ENCODE measurements around the gene MLLT10. TPM values are rescaled to one million over a fixed set of nuclear protein-coding genes. Genes with fewer than 3 reads are reported as not detected.

The MLLT10 gene

GRCh38 chr10:21771219-21771618 lies 237.2 kb downstream of the MLLT10 start:
- no peak overlapping the region for H3K18ac ChIP-seq (ENCODE audit: low read length)

GRCh38 chr10:21776883-21777282 lies 242.9 kb downstream of the MLLT10 start:
- Histone ChIP-seq H3K56ac (ENCODE audit: low read length) (no peak overlapping the region), H3K4me3 (ENCODE audit: low read length) (no peak overlapping the region), H3K9ac (ENCODE audit: low read length) (no peak overlapping the region), H2BK15ac (replicated peaks; ENCODE audit: low read depth) (no peak overlapping the region), H3K27ac (ENCODE audit: low read depth, low read length) (no peak overlapping the region), H3K4me1 (ENCODE audit: control insufficient read depth, low read depth, low read length) (no peaks in the 10 kb centered on the region), H3K36me3 (ENCODE audit: control insufficient read depth, insufficient read depth, low read length) (no peaks in the 10 kb centered on the region), H4K5ac (ENCODE audit: low read length) (no peak overlapping the region), H3K4me2 (ENCODE audit: low read length) (no peak overlapping the region), H2BK5ac (ENCODE audit: low read length) (no peak overlapping the region), H3K79me1 (ENCODE audit: low read length) (no peaks in the 10 kb centered on the region), H3K79me2 (ENCODE audit: control insufficient read depth, insufficient read depth, low read length) (no peaks in the 10 kb centered on the region), H3K23ac (ENCODE audit: low read length) (no peak overlapping the region), H2AK5ac (ENCODE audit: low read length) (no peak overlapping the region), H3K4ac (ENCODE audit: low read depth, low read length) (no peak overlapping the region), H2BK120ac (ENCODE audit: low read depth, low read length) (no peak overlapping the region), H4K8ac (ENCODE audit: low read depth, low read length) (no peak overlapping the region), H3K27me3 (ENCODE audit: insufficient read depth, low read length, poor library complexity) (no peaks in the 10 kb centered on the region), H3K18ac (ENCODE audit: low read length) (no peak overlapping the region)
- WGBS (ENCODE audit: extremely low coverage, insufficient coverage, low lambda C conversion rate), result 100% methylated on average over 1 of the region's 1 CpG
- DNase-seq, result no peak

More at GRCh38 chr10:21771219-21771618, 237.2 kb downstream of the MLLT10 start:
- no peaks in the 10 kb centered on the region for H3K27me3 ChIP-seq (ENCODE audit: insufficient read depth, low read length, poor library complexity)
- H2BK15ac ChIP-seq (replicated peaks; ENCODE audit: low read depth), result no peak overlapping the region
- no peak overlapping the region for H4K8ac ChIP-seq (ENCODE audit: low read depth, low read length)
- H3K36me3 ChIP-seq (ENCODE audit: control insufficient read depth, insufficient read depth, low read length), result no peaks in the 10 kb centered on the region
- no peak overlapping the region for H3K27ac ChIP-seq (ENCODE audit: low read depth, low read length)
- no peak overlapping the region for H4K5ac ChIP-seq (ENCODE audit: low read length)
- H2AK5ac ChIP-seq (ENCODE audit: low read length), result no peak overlapping the region
- H3K4me2 ChIP-seq (ENCODE audit: low read length), result no peak overlapping the region
- no peak overlapping the region for H3K56ac ChIP-seq (ENCODE audit: low read length)
- WGBS (ENCODE audit: extremely low coverage, insufficient coverage, low lambda C conversion rate), result no CpG with 5 or more reads among the region's 4 CpGs
- no peak overlapping the region for H3K9ac ChIP-seq (ENCODE audit: low read length)
- H3K4ac ChIP-seq (ENCODE audit: low read depth, low read length), result no peak overlapping the region
- no peak overlapping the region for H2BK120ac ChIP-seq (ENCODE audit: low read depth, low read length)
- H3K79me2 ChIP-seq (ENCODE audit: control insufficient read depth, insufficient read depth, low read length), result no peaks in the 10 kb centered on the region
- no peak overlapping the region for H3K23ac ChIP-seq (ENCODE audit: low read length)
- H2BK5ac ChIP-seq (ENCODE audit: low read length), result no peak overlapping the region
- H3K4me3 ChIP-seq (ENCODE audit: low read length), result no peak overlapping the region
- DNase-seq, result no peak
- no peaks in the 10 kb centered on the region for H3K79me1 ChIP-seq (ENCODE audit: low read length)
- H3K4me1 ChIP-seq (ENCODE audit: control insufficient read depth, low read depth, low read length), result no peaks in the 10 kb centered on the region

GRCh38 chr10:21791276-21791675 lies 257.2 kb downstream of the MLLT10 start:
- no peak overlapping the region for H2BK120ac ChIP-seq (ENCODE audit: low read depth, low read length)
- no peak overlapping the region for H3K4ac ChIP-seq (ENCODE audit: low read depth, low read length)
- no peaks in the 10 kb centered on the region for H3K4me1 ChIP-seq (ENCODE audit: control insufficient read depth, low read depth, low read length)
- no peak overlapping the region for H2BK15ac ChIP-seq (replicated peaks; ENCODE audit: low read depth)
- H4K5ac ChIP-seq (ENCODE audit: low read length), result no peak overlapping the region
- H3K56ac ChIP-seq (ENCODE audit: low read length), result no peak overlapping the region
- H3K27me3 ChIP-seq (ENCODE audit: insufficient read depth, low read length, poor library complexity), result no peaks in the 10 kb centered on the region
- no peak overlapping the region for H3K18ac ChIP-seq (ENCODE audit: low read length)
- no peak overlapping the region for H3K4me3 ChIP-seq (ENCODE audit: low read length)
- no peak overlapping the region for H2BK5ac ChIP-seq (ENCODE audit: low read length)
- no peak for DNase-seq
- no peaks in the 10 kb centered on the region for H3K36me3 ChIP-seq (ENCODE audit: control insufficient read depth, insufficient read depth, low read length)
- no peaks in the 10 kb centered on the region for H3K79me2 ChIP-seq (ENCODE audit: control insufficient read depth, insufficient read depth, low read length)
- H3K27ac ChIP-seq (ENCODE audit: low read depth, low read length), result no peak overlapping the region
- H3K79me1 ChIP-seq (ENCODE audit: low read length), result no peaks in the 10 kb centered on the region
- H3K9ac ChIP-seq (ENCODE audit: low read length), result no peak overlapping the region
- no peak overlapping the region for H3K4me2 ChIP-seq (ENCODE audit: low read length)
- H4K8ac ChIP-seq (ENCODE audit: low read depth, low read length), result no peak overlapping the region
- WGBS (ENCODE audit: extremely low coverage, insufficient coverage, low lambda C conversion rate), result no CpG with 5 or more reads among the region's 2 CpGs
- H3K23ac ChIP-seq (ENCODE audit: low read length), result no peak overlapping the region
- no peak overlapping the region for H2AK5ac ChIP-seq (ENCODE audit: low read length)

Small RNA genes lying within 50 kb of the gene (small RNA-seq; reads per million reads assigned to genes)
- gene MIR1915 (ENCODE audit: insufficient read depth), result 7.3 reads per million, percentile 80 among the genes with 10 or more reads in this experiment
- not detected for gene RN7SKP219 (ENCODE audit: insufficient read depth)
- gene RNU6-1141P (ENCODE audit: insufficient read depth), result not detected
- gene RNU6-306P (ENCODE audit: insufficient read depth), result not detected
